Breast epithelium (tissue), 4 donors: Measurements from ENCODE around the gene ZFP28. TPM values are rescaled to one million over a fixed set of nuclear protein-coding genes. Genes with fewer than 3 reads are reported as not detected.
A peak's percentile ranks its signal among the peaks of the same experiment; 100 is the strongest.

Experiments used
- DNase-seq, 2 donors: peaks; one replicate each; pipeline ENCODE4 v3.0.0-alpha.2; 2019; ENCODE audit warnings: low spot score in 2 of 2
- H3K27ac ChIP-seq, 2 donors: fragments of 200-600 bp; sonication (generic) in 1 of 2; one replicate each; pipeline ENCODE4 v1.5.1; 2016 to 2019; ENCODE audit warnings: mild to moderate bottlenecking in 1 of 2
- H3K27me3 ChIP-seq, 2 donors: fragments of 200-600 bp; sonication (generic) in 1 of 2; one replicate each; pipeline versions ENCODE4 v1.5.1 to v1.6.0; 2017 to 2019; ENCODE audit warnings: control low read depth in 1 of 2, mild to moderate bottlenecking in 1 of 2
- H3K36me3 ChIP-seq: fragments of 200-600 bp; one replicate; pipeline ENCODE4 v1.5.1; 2019
- H3K4me1 ChIP-seq, 2 donors: fragments of 200-600 bp; sonication (generic); one replicate each; pipeline ENCODE4 v1.5.1; 2016 to 2019; ENCODE audit warnings: control low read depth in 1 of 2
- H3K4me3 ChIP-seq, 3 donors: fragments of 200-600 bp; sonication (generic); 1 replicate in 2 of 3; 2 replicates in 1 of 3; pipeline ENCODE4 v1.5.1; 2016 to 2019; ENCODE audit warnings: mild to moderate bottlenecking in 3 of 3, moderate library complexity in 2 of 3
- H3K9me3 ChIP-seq, 2 donors: fragments of 200-600 bp; sonication (generic) in 1 of 2; one replicate each; pipeline ENCODE4 v1.5.1; 2016 to 2019; ENCODE audit warnings: control low read depth in 1 of 2
- CTCF ChIP-seq, 3 donors: fragments of 450-650 bp; IDR thresholded peaks; one replicate each; pipeline ENCODE4 v1.5.1; 2016 to 2017; ENCODE audit warnings: antibody characterized with exemption in 3 of 3, mild to moderate bottlenecking in 3 of 3, moderate library complexity in 3 of 3
- POLR2A ChIP-seq: fragments of 450-650 bp; IDR thresholded peaks from one replicate; pipeline ENCODE4 v1.6.1; 2016; ENCODE audit warnings: antibody characterized with exemption, mild to moderate bottlenecking, moderate library complexity
- POLR2AphosphoS5 ChIP-seq, 3 donors: sonication (generic); formaldehyde crosslinking; IDR thresholded peaks; one replicate each; pipeline ENCODE4 v1.6.1; 2017; ENCODE audit warnings: antibody characterized with exemption in 3 of 3
- intact Hi-C: fragments of 100-400 bp; cut with DNase I; formaldehyde crosslinking; loops from one replicate; pipeline ENCODE4 v1.15.1; 2023; ENCODE audit warnings: low total_unique reads
- total RNA-seq, 3 donors: library from RNA; depleted of rRNA; stranded (reverse); fragments of >200 nt; gene quantifications; one replicate each; pipeline ENCODE4 v1.1.0, GENCODE V29; 2016

Gene ZFP28
- total RNA-seq, 3 donors from 2014 or later = 12.3 to 13.0 (median 12.5) TPM

- Histone ChIP-seq H3K4me1 (peaks cover 0 to 6% of the 10 kb centered on the region in 2 donors), H3K4me3 (peak within 1 kb of the TSS; percentile 87 to 98 (median 93)), H3K27ac (peak within 1 kb of the TSS; percentile 48 to 70), H3K9me3 (peaks cover 0 to 13% of the 10 kb centered on the region in 2 donors), H3K27me3 (no peaks in the 10 kb centered on the region), H3K36me3 (no peaks in the 10 kb centered on the region)
- TF ChIP-seq POLR2A = no peak
- TF ChIP-seq CTCF (IDR thresholded peaks at IDR 0.05) = no peak
- peak in 2 of 3 donors; percentile 19 to 47 for TF ChIP-seq POLR2AphosphoS5 (IDR thresholded peaks at IDR 0.05)
- peak; percentile 73 to 85 for DNase-seq
- intact Hi-C loops = no loop called here
Observed at GRCh38 chr19:56594783-56595547, 56.2 kb downstream of the ZFP28 start, which contains the start of gene ZNF71. Gene ZNF71 (plus strand): TSS chr19:56595302. CDS start chr19:56601559, 6,257 bp downstream.

- H3K4me1 ChIP-seq = peaks cover 0 to 6% of the 10 kb centered on the region in 2 donors
- DNase-seq = no peak
- H3K27ac ChIP-seq = peak overlapping the region; percentile 48 to 70
- H3K4me3 ChIP-seq = peak overlapping the region; percentile 87 to 98 (median 93)
- H3K36me3 ChIP-seq = no peaks in the 10 kb centered on the region
- intact Hi-C loops = no loop called here
- TF ChIP-seq POLR2AphosphoS5 (IDR thresholded peaks at IDR 0.05) (no peak), POLR2A (no peak), CTCF (IDR thresholded peaks at IDR 0.05) (no peak)
- no peaks in the 10 kb centered on the region for H3K27me3 ChIP-seq
- peaks cover 0 to 10% of the 10 kb centered on the region in 2 donors for H3K9me3 ChIP-seq
Observed at GRCh38 chr19:56595548-56595899, 56.8 kb downstream of the ZFP28 start.

- Histone ChIP-seq H3K27me3 (no peaks in the 10 kb centered on the region), H3K9me3 (peaks cover 0 to 21% of the 10 kb centered on the region in 2 donors), H3K4me3 (peak overlapping the region in 1 of 3 donors; percentile 93), H3K36me3 (peaks cover 4% of the 10 kb centered on the region), H3K4me1 (peaks cover 0 to 6% of the 10 kb centered on the region in 2 donors), H3K27ac (no peak overlapping the region)
- no peak for TF ChIP-seq CTCF (IDR thresholded peaks at IDR 0.05)
- TF ChIP-seq POLR2A = no peak
- no peak for TF ChIP-seq POLR2AphosphoS5 (IDR thresholded peaks at IDR 0.05)
- DNase-seq = no peak
- intact Hi-C loops = no loop called here
Observed at GRCh38 chr19:56596676-56597075, 57.9 kb downstream of the ZFP28 start.

- Histone ChIP-seq H3K36me3 (peaks cover 4% of the 10 kb centered on the region), H3K27me3 (no peaks in the 10 kb centered on the region), H3K4me1 (peaks cover 0 to 6% of the 10 kb centered on the region in 2 donors), H3K4me3 (no peak overlapping the region), H3K9me3 (peaks cover 0 to 21% of the 10 kb centered on the region in 2 donors), H3K27ac (no peak overlapping the region)
- intact Hi-C loops = no loop called here
- DNase-seq = no peak
- no peak for TF ChIP-seq CTCF (IDR thresholded peaks at IDR 0.05)
- no peak for TF ChIP-seq POLR2A
- TF ChIP-seq POLR2AphosphoS5 (IDR thresholded peaks at IDR 0.05) = no peak
Observed at GRCh38 chr19:56597696-56598095, 58.9 kb downstream of the ZFP28 start.

GRCh38 chr19:56601375-56601774 is 62.6 kb downstream of the ZFP28 start:
- peaks cover 4% of the 10 kb centered on the region for H3K36me3 ChIP-seq
- no peak for TF ChIP-seq POLR2A
- no peak for TF ChIP-seq POLR2AphosphoS5 (IDR thresholded peaks at IDR 0.05)
- no peak for TF ChIP-seq CTCF (IDR thresholded peaks at IDR 0.05)
- H3K9me3 ChIP-seq = peaks cover 29 to 42% of the 10 kb centered on the region in 2 donors
- no peak overlapping the region for H3K4me3 ChIP-seq
- H3K27ac ChIP-seq = no peak overlapping the region
- H3K27me3 ChIP-seq = no peaks in the 10 kb centered on the region
- intact Hi-C loops = no loop called here
- no peak for DNase-seq
- no peaks in the 10 kb centered on the region for H3K4me1 ChIP-seq
